HG03442 (cell line): ENCODE results near the gene SMARCD1.
A peak's percentile ranks its signal among the peaks of the same experiment; 100 is the strongest.

Source experiments
- ATAC-seq: cut with Tn5 transposase; IDR thresholded peaks from one replicate; pipeline ENCODE4 v1.9.1; 2021; ENCODE audit warnings: mild to moderate bottlenecking, moderate library complexity; ENCODE audit not compliant: unreplicated experiment

SMARCD1 gene

GRCh38 chr12:50102646-50103309, 17.6 kb downstream of the SMARCD1 start:
- ATAC-seq: no peak

- no peak for ATAC-seq
These were observed 18.2 kb downstream of the SMARCD1 start for GRCh38 chr12:50103351-50103750.

- ATAC-seq: no peak
These were observed 18.7 kb downstream of the SMARCD1 start, which contains the start of gene GPD1 for GRCh38 chr12:50103767-50104321. Gene GPD1 (plus strand): TSS chr12:50104008. CDS start chr12:50104051, 43 bp downstream.

- no peak for ATAC-seq
These were observed 19.6 kb downstream of the SMARCD1 start for GRCh38 chr12:50104417-50105366.

GRCh38 chr12:50105913-50106450, 20.8 kb downstream of the SMARCD1 start:
- ATAC-seq: no peak

GRCh38 chr12:50106907-50107306, 21.8 kb downstream of the SMARCD1 start:
- ATAC-seq: no peak

GRCh38 chr12:50107416-50108268, 22.5 kb downstream of the SMARCD1 start:
- no peak for ATAC-seq

GRCh38 chr12:50109319-50109718, 24.2 kb downstream of the SMARCD1 start:
- ATAC-seq: no peak

- ATAC-seq: no peak
These were observed 25.1 kb downstream of the SMARCD1 start for GRCh38 chr12:50110127-50110761.

- ATAC-seq: no peak
These were observed 25.7 kb downstream of the SMARCD1 start for GRCh38 chr12:50110762-50111351.

- no peak for ATAC-seq
These were observed 26.2 kb downstream of the SMARCD1 start for GRCh38 chr12:50111395-50111692.

GRCh38 chr12:50111693-50112455, 26.7 kb downstream of the SMARCD1 start, which contains the start of gene COX14:
Gene COX14 (plus strand): TSS chr12:50112236. CDS start chr12:50120044, 7,808 bp downstream.
- peak; percentile 80 for ATAC-seq

GRCh38 chr12:50112456-50113218, 27.5 kb downstream of the SMARCD1 start:
- ATAC-seq: peak; percentile 3

GRCh38 chr12:50117057-50117622, 32.0 kb downstream of the SMARCD1 start:
- ATAC-seq: no peak

- no peak for ATAC-seq
These were observed 34.2 kb downstream of the SMARCD1 start for GRCh38 chr12:50119387-50119786.

GRCh38 chr12:50120521-50120920, 35.4 kb downstream of the SMARCD1 start:
- no peak for ATAC-seq

- no peak for ATAC-seq
These were observed 35.8 kb downstream of the SMARCD1 start for GRCh38 chr12:50120953-50121352.

GRCh38 chr12:50121641-50122040, 36.5 kb downstream of the SMARCD1 start:
- ATAC-seq: no peak
